ENCODE measurements around the gene EPB41L4A. TPM values are rescaled to one million over a fixed set of nuclear protein-coding genes. Genes with fewer than 3 reads are reported as not detected.
"Not testable (repeated sequence)": the region's sequence is repeated elsewhere in the genome, so short reads cannot be mapped to it uniquely, and the experiment has no call there.

EPB41L4A gene
- total and polyA plus RNA-seq, 9 donors: 3.3 to 9.1 (median 6.1) TPM

DNA sequence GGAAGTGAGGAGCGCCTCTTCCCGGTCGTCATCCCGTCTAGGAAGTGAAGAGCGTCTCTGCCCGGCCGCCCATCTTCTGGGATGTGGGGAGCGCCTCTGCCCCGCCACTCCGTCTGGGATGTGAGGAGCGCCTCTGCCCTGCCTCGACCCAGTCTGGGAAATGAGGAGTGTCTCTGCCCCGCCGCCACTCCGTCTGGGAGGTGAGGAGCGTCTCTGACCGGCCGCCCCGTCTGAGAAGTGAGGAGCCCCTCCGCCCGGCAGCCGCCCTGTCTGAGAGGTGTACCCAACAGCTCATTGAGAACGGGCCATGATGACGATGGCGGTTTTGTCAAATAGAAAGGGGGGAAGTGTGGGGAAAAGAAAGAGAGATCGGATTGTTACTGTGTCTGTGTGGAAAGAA lies 58.3 kb downstream of the EPB41L4A start:
- 81% methylated on average over 18 of the region's 26 CpGs for WGBS (ENCODE audit: insufficient coverage)
- not testable (repeated sequence) for H3K9me3 ChIP-seq (replicated peaks; ENCODE audit: control insufficient read depth, low read depth, low read length); H3K27ac ChIP-seq (ENCODE audit: low read length); H3K4me1 ChIP-seq (ENCODE audit: control insufficient read depth, insufficient read depth, low read length); DNase-seq; H3K4me3 ChIP-seq (ENCODE audit: low read length); H3K36me3 ChIP-seq (ENCODE audit: control insufficient read depth, insufficient read depth, low read length); H3K27me3 ChIP-seq (ENCODE audit: control insufficient read depth, insufficient read depth, low read length)

DNA sequence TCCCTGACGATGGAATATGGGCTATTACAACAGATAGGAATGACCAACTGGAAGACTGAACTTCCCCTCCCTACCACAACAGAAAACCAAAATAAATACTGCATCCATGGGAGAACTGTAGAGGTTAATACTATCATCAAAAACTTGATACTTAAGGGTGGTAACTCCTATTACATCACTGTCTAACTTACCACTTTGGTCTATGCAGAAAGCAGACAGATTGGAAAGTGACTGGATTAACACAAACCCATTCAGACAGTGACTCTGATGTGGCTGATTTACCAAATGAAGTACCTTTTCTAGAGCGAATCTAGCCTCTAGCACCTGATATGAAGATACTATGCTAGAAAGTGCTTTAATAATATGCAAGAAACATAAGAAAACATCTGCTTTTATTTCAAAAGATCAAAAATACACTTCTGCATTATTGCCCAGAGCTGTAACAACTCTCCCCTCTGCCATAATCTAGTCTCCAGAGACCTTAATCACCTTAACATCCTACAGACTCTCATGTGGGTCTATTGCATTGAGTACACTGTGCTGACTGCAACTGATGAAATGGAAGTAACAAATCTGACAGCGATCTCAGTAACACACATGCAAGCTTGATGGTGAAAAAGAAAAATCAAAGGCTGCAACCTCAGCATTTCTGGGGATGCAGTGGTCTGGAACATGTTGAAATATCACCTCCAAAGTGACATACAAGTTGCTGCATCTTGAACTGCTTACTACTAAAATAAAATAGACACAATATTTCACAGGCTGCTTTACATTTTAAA lies 62.7 kb downstream of the EPB41L4A start:
- DNase-seq: no peak
- Histone ChIP-seq H3K36me3 (ENCODE audit: control insufficient read depth, insufficient read depth, low read length) (no peaks in the 10 kb centered on the region), H3K9me3 (replicated peaks; ENCODE audit: control insufficient read depth, low read depth, low read length) (no peaks in the 10 kb centered on the region), H3K4me3 (ENCODE audit: low read length) (no peak overlapping the region), H3K27ac (ENCODE audit: low read length) (no peak overlapping the region), H3K27me3 (ENCODE audit: control insufficient read depth, insufficient read depth, low read length) (no peaks in the 10 kb centered on the region), H3K4me1 (ENCODE audit: control insufficient read depth, insufficient read depth, low read length) (no peaks in the 10 kb centered on the region)
- 83% methylated on average over 1 of the region's 3 CpGs for WGBS (ENCODE audit: insufficient coverage)

DNA sequence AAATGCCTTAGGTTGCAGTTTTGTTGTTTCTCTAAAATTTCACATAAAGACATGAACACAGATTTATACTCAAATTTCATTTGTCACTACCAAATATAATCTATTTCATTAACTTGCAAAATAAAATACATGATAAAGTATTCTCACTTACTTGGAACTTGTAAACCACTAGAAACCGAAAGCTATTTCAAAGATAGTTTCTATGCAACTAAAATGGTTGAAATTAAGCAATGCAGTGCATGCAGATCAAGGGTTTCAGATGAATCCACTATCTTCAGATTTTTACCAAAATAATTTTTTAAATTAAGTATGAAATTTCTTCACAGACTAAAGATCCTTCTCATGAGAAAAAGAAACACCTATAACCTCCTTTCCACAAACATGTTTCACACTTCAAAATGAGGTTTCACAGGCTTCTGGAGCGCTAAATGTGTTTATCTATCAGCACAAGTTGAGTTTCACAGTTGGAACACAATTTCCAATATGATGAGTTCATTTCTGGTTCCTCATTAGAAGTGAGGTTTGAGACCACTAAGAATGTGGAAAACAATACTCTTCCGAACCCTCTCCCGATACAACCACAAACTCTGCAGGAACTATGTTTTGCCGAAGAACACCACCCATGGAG lies 63.9 kb downstream of the EPB41L4A start:
- Histone ChIP-seq H3K27ac (ENCODE audit: low read length) (no peak overlapping the region), H3K27me3 (ENCODE audit: control insufficient read depth, insufficient read depth, low read length) (no peaks in the 10 kb centered on the region), H3K36me3 (ENCODE audit: control insufficient read depth, insufficient read depth, low read length) (no peaks in the 10 kb centered on the region), H3K4me3 (ENCODE audit: low read length) (no peak overlapping the region), H3K4me1 (ENCODE audit: control insufficient read depth, insufficient read depth, low read length) (no peaks in the 10 kb centered on the region), H3K9me3 (replicated peaks; ENCODE audit: control insufficient read depth, low read depth, low read length) (no peaks in the 10 kb centered on the region)
- 100% methylated on average over 1 of the region's 5 CpGs for WGBS (ENCODE audit: insufficient coverage)
- DNase-seq: no peak

DNA sequence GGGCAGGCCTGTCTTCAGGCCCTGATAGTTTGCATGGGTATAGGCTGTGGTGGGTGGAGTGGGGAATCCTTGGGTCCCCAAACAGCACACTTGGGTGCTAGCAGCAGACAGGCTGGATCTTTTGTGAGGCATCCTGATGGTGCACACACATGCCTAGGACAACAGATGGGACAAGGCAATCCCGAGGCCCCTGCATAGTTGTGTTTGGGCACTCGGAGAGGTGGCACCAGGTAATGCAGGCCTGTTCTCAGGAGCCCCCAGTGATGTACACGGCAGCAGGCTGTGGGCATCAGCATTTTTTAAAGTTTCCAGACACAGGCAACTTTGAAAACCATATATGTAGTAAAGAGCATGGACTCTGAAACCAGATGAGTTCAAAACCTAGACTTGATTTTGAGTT lies 65.4 kb downstream of the EPB41L4A start:
- no peak for DNase-seq
- H3K4me1 ChIP-seq (ENCODE audit: control insufficient read depth, insufficient read depth, low read length): no peaks in the 10 kb centered on the region
- no peaks in the 10 kb centered on the region for H3K9me3 ChIP-seq (replicated peaks; ENCODE audit: control insufficient read depth, low read depth, low read length)
- no peak overlapping the region for H3K27ac ChIP-seq (ENCODE audit: low read length)
- H3K27me3 ChIP-seq (ENCODE audit: control insufficient read depth, insufficient read depth, low read length): no peaks in the 10 kb centered on the region
- 100% methylated on average over 1 of the region's 3 CpGs for WGBS (ENCODE audit: insufficient coverage)
- H3K36me3 ChIP-seq (ENCODE audit: control insufficient read depth, insufficient read depth, low read length): no peaks in the 10 kb centered on the region
- no peak overlapping the region for H3K4me3 ChIP-seq (ENCODE audit: low read length)

DNA sequence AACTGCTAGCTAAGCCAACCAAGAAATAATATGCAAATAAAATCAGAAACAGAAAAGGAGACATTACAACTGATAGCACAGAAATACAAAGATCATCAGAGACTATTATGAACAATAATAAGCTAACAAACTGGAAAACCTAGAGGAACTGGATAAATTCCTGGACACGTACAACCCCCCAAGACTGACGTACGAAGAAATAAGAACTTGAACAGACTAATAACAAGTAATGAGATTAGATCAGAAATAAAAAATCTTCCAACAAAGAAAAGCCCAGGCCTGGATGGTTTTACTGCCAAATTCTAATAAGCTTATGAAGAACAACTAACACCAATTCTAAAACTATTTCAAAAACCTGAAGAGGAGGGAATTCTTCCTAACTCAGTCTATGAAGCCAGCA lies 67.9 kb downstream of the EPB41L4A start:
- no peaks in the 10 kb centered on the region for H3K27me3 ChIP-seq (ENCODE audit: control insufficient read depth, insufficient read depth, low read length)
- no peaks in the 10 kb centered on the region for H3K4me1 ChIP-seq (ENCODE audit: control insufficient read depth, insufficient read depth, low read length)
- no peak overlapping the region for H3K27ac ChIP-seq (ENCODE audit: low read length)
- DNase-seq: no peak
- no peak overlapping the region for H3K4me3 ChIP-seq (ENCODE audit: low read length)
- H3K9me3 ChIP-seq (replicated peaks; ENCODE audit: control insufficient read depth, low read depth, low read length): no peaks in the 10 kb centered on the region
- no peaks in the 10 kb centered on the region for H3K36me3 ChIP-seq (ENCODE audit: control insufficient read depth, insufficient read depth, low read length)
- no CpG with 5 or more reads among the region's 3 CpGs for WGBS (ENCODE audit: insufficient coverage)

DNA sequence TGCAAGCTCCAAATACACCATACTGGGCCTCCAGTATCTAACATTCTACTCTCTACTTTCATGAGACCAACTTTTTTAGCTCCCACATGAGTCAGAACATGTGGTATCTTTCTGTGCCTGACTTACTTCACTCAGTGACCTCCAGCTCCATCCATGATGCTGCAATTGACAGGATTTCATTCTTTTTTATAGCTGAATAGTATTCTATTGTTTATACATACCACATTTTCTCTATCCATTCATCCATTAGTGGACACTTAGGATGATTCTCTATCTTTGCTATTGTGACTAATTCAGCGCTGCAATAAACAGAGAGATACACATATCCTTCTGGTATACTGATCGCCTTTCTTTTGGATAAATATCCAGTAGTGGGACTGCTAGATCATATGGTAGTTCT lies 68.5 kb downstream of the EPB41L4A start:
- Histone ChIP-seq H3K9me3 (replicated peaks; ENCODE audit: control insufficient read depth, low read depth, low read length) (no peaks in the 10 kb centered on the region), H3K4me3 (ENCODE audit: low read length) (no peak overlapping the region), H3K36me3 (ENCODE audit: control insufficient read depth, insufficient read depth, low read length) (no peaks in the 10 kb centered on the region), H3K4me1 (ENCODE audit: control insufficient read depth, insufficient read depth, low read length) (no peaks in the 10 kb centered on the region), H3K27me3 (ENCODE audit: control insufficient read depth, insufficient read depth, low read length) (no peaks in the 10 kb centered on the region), H3K27ac (ENCODE audit: low read length) (no peak overlapping the region)
- DNase-seq: no peak
- WGBS (ENCODE audit: insufficient coverage): no CpG with 5 or more reads among the region's 2 CpGs

DNA sequence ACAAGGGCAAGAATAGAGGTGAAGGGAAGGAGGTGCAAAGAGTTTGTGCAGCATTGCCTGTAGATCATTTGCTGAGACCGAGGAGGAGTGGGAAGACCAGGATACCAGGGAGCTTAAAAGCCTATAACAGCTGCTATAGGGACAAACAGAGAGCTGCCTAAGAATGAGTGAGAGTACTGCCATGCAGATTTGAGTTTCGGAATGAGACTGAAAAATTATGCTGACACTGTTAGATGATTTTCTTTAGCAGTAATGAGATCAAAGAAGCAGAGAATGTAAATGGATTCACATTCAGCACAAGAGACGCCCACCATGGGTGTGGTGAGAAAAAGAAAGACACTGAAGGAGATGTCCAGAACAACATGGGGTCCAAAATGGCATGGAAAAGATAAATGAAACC lies 69.7 kb downstream of the EPB41L4A start:
- no peak overlapping the region for H3K4me3 ChIP-seq (ENCODE audit: low read length)
- DNase-seq: no peak
- no peak overlapping the region for H3K27ac ChIP-seq (ENCODE audit: low read length)
- H3K4me1 ChIP-seq (ENCODE audit: control insufficient read depth, insufficient read depth, low read length): no peaks in the 10 kb centered on the region
- H3K36me3 ChIP-seq (ENCODE audit: control insufficient read depth, insufficient read depth, low read length): no peaks in the 10 kb centered on the region
- WGBS (ENCODE audit: insufficient coverage): 72% methylated on average over 3 of the region's 3 CpGs
- no peaks in the 10 kb centered on the region for H3K9me3 ChIP-seq (replicated peaks; ENCODE audit: control insufficient read depth, low read depth, low read length)
- no peaks in the 10 kb centered on the region for H3K27me3 ChIP-seq (ENCODE audit: control insufficient read depth, insufficient read depth, low read length)

DNA sequence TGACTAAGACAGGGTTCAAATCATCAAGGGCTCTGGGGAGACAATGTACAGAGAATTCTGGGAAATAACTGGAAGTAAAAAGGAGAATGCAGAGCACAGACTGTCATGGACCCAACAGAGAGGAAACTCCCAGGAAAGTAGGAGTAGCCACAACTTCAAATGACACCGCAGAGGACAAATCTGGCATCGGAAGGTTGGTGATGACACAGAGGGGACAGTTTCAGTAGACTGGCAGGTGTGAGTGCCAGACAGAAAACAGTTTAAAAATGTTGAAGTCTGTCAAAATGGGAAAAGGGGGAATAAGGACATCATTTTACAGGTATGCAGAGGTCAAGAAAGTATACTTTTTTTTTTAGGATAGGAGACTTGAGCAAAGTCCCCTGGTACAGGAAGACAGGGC lies 70.2 kb downstream of the EPB41L4A start:
- Histone ChIP-seq H3K27me3 (ENCODE audit: control insufficient read depth, insufficient read depth, low read length) (no peaks in the 10 kb centered on the region), H3K9me3 (replicated peaks; ENCODE audit: control insufficient read depth, low read depth, low read length) (no peaks in the 10 kb centered on the region), H3K4me3 (ENCODE audit: low read length) (no peak overlapping the region), H3K36me3 (ENCODE audit: control insufficient read depth, insufficient read depth, low read length) (no peaks in the 10 kb centered on the region), H3K4me1 (ENCODE audit: control insufficient read depth, insufficient read depth, low read length) (no peaks in the 10 kb centered on the region), H3K27ac (ENCODE audit: low read length) (no peak overlapping the region)
- 83% methylated on average over 2 of the region's 2 CpGs for WGBS (ENCODE audit: insufficient coverage)
- DNase-seq: no peak

DNA sequence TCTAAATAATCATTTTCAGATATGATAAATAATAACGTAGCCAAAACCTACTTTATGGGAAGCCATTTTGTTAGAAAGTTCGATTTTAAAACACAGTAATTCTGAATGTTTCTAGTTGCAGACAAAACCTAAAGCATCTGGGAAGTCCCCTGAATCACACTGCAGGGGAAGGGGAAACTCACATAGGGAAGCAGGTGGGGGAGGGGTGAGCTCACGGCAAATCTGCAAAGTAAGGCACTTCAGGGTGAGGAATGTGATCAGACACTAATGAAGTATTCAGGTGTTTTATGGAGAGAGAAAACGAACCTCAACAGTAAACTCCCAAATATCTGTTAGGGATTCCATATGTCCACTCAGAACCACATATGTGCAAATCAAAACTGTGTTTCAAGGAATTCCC lies 70.7 kb downstream of the EPB41L4A start:
- no peak for DNase-seq
- no CpG with 5 or more reads among the region's 4 CpGs for WGBS (ENCODE audit: insufficient coverage)
- Histone ChIP-seq H3K27me3 (ENCODE audit: control insufficient read depth, insufficient read depth, low read length) (no peaks in the 10 kb centered on the region), H3K4me1 (ENCODE audit: control insufficient read depth, insufficient read depth, low read length) (no peaks in the 10 kb centered on the region), H3K27ac (ENCODE audit: low read length) (no peak overlapping the region), H3K36me3 (ENCODE audit: control insufficient read depth, insufficient read depth, low read length) (no peaks in the 10 kb centered on the region), H3K9me3 (replicated peaks; ENCODE audit: control insufficient read depth, low read depth, low read length) (no peaks in the 10 kb centered on the region), H3K4me3 (ENCODE audit: low read length) (no peak overlapping the region)

DNA sequence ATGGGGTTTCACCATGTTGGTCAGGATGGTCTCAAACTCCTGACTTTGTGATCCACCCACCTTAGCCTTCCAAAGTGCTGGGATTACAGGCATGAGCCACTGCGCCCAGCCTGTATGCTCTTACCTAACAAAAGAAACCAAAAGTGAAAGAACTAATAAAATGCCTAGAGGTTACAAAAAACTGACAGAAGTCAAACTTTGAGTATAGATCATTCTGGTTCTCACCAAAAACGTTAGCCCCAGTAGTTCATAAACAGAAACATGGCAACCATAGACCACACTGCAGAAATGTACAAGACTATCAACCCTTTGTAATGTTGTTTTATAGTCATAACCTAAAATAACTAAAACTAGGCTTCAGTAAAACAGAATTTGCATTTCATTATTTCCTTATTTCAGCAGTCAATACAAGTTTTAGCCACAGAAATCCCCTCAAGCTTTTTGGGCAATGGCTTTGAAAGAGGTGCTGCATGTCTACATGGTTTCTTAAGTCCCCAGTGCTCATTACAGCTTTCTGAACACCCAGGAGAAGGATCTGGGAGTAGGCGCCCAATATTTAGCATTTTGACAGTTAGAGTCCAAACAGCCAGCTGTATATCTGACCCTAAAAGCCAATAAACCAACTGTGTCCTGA lies 72.5 kb downstream of the EPB41L4A start:
- H3K9me3 ChIP-seq (replicated peaks; ENCODE audit: control insufficient read depth, low read depth, low read length): no peaks in the 10 kb centered on the region
- H3K4me1 ChIP-seq (ENCODE audit: control insufficient read depth, insufficient read depth, low read length): no peaks in the 10 kb centered on the region
- WGBS (ENCODE audit: insufficient coverage): no CpG with 5 or more reads among the region's 3 CpGs
- no peaks in the 10 kb centered on the region for H3K27me3 ChIP-seq (ENCODE audit: control insufficient read depth, insufficient read depth, low read length)
- no peak for DNase-seq
- no peak overlapping the region for H3K27ac ChIP-seq (ENCODE audit: low read length)
- no peaks in the 10 kb centered on the region for H3K36me3 ChIP-seq (ENCODE audit: control insufficient read depth, insufficient read depth, low read length)
- H3K4me3 ChIP-seq (ENCODE audit: low read length): no peak overlapping the region
